Measurements from ENCODE around the gene MEF2A.
A peak's percentile ranks its signal among the peaks of the same experiment; 100 is the strongest.

The MEF2A gene

DNA sequence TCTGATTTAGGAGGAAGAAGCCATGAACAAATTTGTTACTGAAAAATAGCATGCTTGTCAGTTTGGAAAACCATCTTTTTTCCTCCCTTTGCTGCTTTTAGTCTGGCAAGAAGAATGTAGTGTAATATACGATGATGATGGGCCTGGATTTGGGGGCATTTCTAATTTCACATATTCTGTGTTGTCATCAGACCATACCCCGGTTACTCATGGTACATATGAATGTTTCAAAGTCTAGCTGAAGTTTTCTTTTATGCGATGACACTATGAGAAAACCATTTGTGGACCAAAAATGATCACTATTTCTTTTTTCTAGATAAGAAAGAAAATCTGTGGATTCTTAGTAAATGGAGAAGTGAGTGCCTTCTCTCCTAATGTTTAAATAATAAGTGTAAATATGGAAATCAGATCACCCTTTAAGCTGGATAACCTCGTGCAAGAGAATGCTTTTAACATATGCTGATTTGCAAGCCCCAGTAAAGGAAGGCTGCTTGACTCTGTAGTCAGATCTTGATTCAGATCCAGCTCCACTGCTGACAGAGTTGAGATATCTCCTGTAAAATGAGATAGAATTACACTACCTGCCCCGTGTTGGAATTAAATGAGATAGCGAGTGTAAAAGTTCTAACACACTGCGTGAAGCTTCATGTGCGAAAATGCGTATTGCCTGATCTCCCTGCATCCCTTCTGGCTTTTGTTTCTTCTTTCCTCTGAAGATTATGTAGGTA lies 3.0 kb downstream of the MEF2A start:
- TF ChIP-seq, protein P1, sequence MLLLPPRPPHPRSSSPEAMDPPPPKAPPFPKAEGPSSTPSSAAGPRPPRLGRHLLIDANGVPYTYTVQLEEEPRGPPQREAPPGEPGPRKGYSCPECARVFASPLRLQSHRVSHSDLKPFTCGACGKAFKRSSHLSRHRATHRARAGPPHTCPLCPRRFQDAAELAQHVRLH (tag by site-specific recombination; IDR thresholded peaks at IDR 0.05) = 0 out of 2 replicates have a peak, but pooled peaks have one; percentile 36
- TF ChIP-seq, protein P2, sequence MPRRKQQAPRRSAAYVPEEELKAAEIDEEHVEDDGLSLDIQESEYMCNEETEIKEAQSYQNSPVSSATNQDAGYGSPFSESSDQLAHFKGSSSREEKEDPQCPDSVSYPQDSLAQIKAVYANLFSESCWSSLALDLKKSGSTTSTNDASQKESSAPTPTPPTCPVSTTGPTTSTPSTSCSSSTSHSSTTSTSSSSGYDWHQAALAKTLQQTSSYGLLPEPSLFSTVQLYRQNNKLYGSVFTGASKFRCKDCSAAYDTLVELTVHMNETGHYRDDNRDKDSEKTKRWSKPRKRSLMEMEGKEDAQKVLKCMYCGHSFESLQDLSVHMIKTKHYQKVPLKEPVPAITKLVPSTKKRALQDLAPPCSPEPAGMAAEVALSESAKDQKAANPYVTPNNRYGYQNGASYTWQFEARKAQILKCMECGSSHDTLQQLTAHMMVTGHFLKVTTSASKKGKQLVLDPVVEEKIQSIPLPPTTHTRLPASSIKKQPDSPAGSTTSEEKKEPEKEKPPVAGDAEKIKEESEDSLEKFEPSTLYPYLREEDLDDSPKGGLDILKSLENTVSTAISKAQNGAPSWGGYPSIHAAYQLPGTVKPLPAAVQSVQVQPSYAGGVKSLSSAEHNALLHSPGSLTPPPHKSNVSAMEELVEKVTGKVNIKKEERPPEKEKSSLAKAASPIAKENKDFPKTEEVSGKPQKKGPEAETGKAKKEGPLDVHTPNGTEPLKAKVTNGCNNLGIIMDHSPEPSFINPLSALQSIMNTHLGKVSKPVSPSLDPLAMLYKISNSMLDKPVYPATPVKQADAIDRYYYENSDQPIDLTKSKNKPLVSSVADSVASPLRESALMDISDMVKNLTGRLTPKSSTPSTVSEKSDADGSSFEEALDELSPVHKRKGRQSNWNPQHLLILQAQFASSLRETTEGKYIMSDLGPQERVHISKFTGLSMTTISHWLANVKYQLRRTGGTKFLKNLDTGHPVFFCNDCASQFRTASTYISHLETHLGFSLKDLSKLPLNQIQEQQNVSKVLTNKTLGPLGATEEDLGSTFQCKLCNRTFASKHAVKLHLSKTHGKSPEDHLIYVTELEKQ (tag by site-specific recombination; IDR thresholded peaks at IDR 0.05; ENCODE audit: borderline replicate concordance) = no peak
- peak; percentile 35; the same call in 1 of the 2 replicates for TF ChIP-seq ZBTB17 (tag by site-specific recombination; IDR thresholded peaks at IDR 0.05)
- TF ChIP-seq, protein P3, sequence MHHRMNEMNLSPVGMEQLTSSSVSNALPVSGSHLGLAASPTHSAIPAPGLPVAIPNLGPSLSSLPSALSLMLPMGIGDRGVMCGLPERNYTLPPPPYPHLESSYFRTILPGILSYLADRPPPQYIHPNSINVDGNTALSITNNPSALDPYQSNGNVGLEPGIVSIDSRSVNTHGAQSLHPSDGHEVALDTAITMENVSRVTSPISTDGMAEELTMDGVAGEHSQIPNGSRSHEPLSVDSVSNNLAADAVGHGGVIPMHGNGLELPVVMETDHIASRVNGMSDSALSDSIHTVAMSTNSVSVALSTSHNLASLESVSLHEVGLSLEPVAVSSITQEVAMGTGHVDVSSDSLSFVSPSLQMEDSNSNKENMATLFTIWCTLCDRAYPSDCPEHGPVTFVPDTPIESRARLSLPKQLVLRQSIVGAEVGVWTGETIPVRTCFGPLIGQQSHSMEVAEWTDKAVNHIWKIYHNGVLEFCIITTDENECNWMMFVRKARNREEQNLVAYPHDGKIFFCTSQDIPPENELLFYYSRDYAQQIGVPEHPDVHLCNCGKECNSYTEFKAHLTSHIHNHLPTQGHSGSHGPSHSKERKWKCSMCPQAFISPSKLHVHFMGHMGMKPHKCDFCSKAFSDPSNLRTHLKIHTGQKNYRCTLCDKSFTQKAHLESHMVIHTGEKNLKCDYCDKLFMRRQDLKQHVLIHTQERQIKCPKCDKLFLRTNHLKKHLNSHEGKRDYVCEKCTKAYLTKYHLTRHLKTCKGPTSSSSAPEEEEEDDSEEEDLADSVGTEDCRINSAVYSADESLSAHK (tag by site-specific recombination; IDR thresholded peaks at IDR 0.05) = no peak
- peak; percentile 100 for TF ChIP-seq ZNF664 (tag by site-specific recombination; IDR thresholded peaks at IDR 0.05)
- TF ChIP-seq ZFP41 (tag by site-specific recombination; IDR thresholded peaks at IDR 0.05; ENCODE audit: borderline replicate concordance) = no peak
- TF ChIP-seq ZFP37 (tag by site-specific recombination; IDR thresholded peaks at IDR 0.05) = peak; percentile 98
- TF ChIP-seq ZNF121 (tag by site-specific recombination; IDR thresholded peaks at IDR 0.05) = peak; percentile 67; the same call in 1 of the 2 replicates
- no peak for TF ChIP-seq HOXC10 (CRISPR knock-in tag; IDR thresholded peaks at IDR 0.05)
- TF ChIP-seq OSR2 (tag by site-specific recombination; IDR thresholded peaks at IDR 0.05) = no peak
- no peak for TF ChIP-seq ZNF660 (tag by site-specific recombination; IDR thresholded peaks at IDR 0.05)
- H3K4me1 ChIP-seq (ENCODE audit: control insufficient read depth, insufficient read depth, low read length) = peaks cover 28% of the 10 kb centered on the region
- no peaks in the 10 kb centered on the region for H3K9me3 ChIP-seq (ENCODE audit: control insufficient read depth, insufficient read depth, low read depth, low read length)
- POLR2A ChIA-PET = no interaction called here
- no peak overlapping the region for H3K27ac ChIP-seq (ENCODE audit: extremely low read depth, low read depth, low read length)
- no peaks in the 10 kb centered on the region for H3K36me3 ChIP-seq (ENCODE audit: control insufficient read depth in 2 of 2, insufficient read depth in 1 of 2, low read length in 2 of 2)
- CTCF ChIA-PET = interaction anchor here (0.5 to 4.3 kb wide), 3 partner anchors 135 to 307 kb away, joined by 3 to 29 read pairs (median 5); no protein-coding TSS in a partner anchor
- H3K4me3 ChIP-seq (ENCODE audit: low read depth, low read length) = no peak overlapping the region

DNA sequence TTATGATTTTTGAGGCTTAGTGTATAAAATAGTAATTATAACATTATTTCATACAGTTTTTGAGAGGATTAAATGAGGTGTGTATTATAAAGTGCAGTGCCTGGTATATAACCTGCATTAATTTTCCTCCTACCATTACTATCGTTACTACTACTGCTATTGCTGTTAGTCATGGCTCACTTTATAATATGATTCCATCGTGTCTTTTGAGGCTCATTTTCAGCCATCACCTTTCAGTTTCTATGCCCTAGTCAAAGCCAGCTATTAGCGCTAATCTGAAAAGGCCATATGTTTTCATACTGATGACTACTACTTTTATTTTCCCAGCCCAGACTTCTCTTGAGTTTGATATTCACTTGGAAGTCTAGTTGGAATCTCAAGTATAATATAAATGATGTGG lies 5.5 kb downstream of the MEF2A start:
- no peaks in the 10 kb centered on the region for H3K36me3 ChIP-seq (ENCODE audit: control insufficient read depth in 2 of 2, insufficient read depth in 1 of 2, low read length in 2 of 2)
- H3K9me3 ChIP-seq (ENCODE audit: control insufficient read depth, insufficient read depth, low read depth, low read length) = no peaks in the 10 kb centered on the region
- H3K4me1 ChIP-seq (ENCODE audit: control insufficient read depth, insufficient read depth, low read length) = peaks cover 27% of the 10 kb centered on the region
- ChIA-PET CTCF (interaction anchor here (1.3 to 1.4 kb wide), 2 partner anchors 265 to 284 kb away, joined by 3 to 5 read pairs; no protein-coding TSS in a partner anchor), POLR2A (no interaction called here)
- H3K27ac ChIP-seq (ENCODE audit: extremely low read depth, low read depth, low read length) = no peak overlapping the region
- no peak overlapping the region for H3K4me3 ChIP-seq (ENCODE audit: low read depth, low read length)
- TF ChIP-seq ZNF707 (tag by site-specific recombination; IDR thresholded peaks at IDR 0.05) (no peak), SCRT1 (tag by site-specific recombination; IDR thresholded peaks at IDR 0.05; ENCODE audit: borderline replicate concordance) (no peak), ZNF266 (tag by site-specific recombination; IDR thresholded peaks at IDR 0.05; ENCODE audit: low read depth) (no peak), SALL2 (tag by site-specific recombination; IDR thresholded peaks at IDR 0.05; ENCODE audit: borderline replicate concordance) (no peak), ZNF585B (tag by site-specific recombination; IDR thresholded peaks at IDR 0.05) (no peak), ZNF214 (tag by site-specific recombination; IDR thresholded peaks at IDR 0.05; ENCODE audit: borderline replicate concordance) (no peak), ZNF830 (tag by site-specific recombination; IDR thresholded peaks at IDR 0.05; ENCODE audit: low read depth) (no peak), ZFHX2 (tag by site-specific recombination; conservative IDR thresholded peaks at IDR 0.05) (no peak), KLF10 (tag by site-specific recombination; IDR thresholded peaks at IDR 0.05) (no peak)
- TF ChIP-seq, protein P4, sequence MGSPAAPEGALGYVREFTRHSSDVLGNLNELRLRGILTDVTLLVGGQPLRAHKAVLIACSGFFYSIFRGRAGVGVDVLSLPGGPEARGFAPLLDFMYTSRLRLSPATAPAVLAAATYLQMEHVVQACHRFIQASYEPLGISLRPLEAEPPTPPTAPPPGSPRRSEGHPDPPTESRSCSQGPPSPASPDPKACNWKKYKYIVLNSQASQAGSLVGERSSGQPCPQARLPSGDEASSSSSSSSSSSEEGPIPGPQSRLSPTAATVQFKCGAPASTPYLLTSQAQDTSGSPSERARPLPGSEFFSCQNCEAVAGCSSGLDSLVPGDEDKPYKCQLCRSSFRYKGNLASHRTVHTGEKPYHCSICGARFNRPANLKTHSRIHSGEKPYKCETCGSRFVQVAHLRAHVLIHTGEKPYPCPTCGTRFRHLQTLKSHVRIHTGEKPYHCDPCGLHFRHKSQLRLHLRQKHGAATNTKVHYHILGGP (tag by site-specific recombination; IDR thresholded peaks at IDR 0.05) = no peak
- TF ChIP-seq, protein P3 (tag by site-specific recombination; IDR thresholded peaks at IDR 0.05) = no peak

All from HEK293 (cell line).